Thymus (tissue), 11 donors: Measurements from ENCODE around the gene CKS1B. TPM values are rescaled to one million over a fixed set of nuclear protein-coding genes. Genes with fewer than 3 reads are reported as not detected.

Experiments
- DNase-seq, 9 donors: peaks; one replicate each; pipeline ENCODE4 v3.0.0-alpha.2; 2013; ENCODE audit warnings: low spot score in 9 of 9, low read depth in 6 of 9, missing footprints in 1 of 9
- H3K27ac ChIP-seq, 2 donors: one replicate each; pipeline ENCODE4 v1.5.1; 2013; ENCODE audit warnings: control low read depth in 1 of 2, low read depth in 1 of 2, low read length in 1 of 2, mild to moderate bottlenecking in 1 of 2, moderate library complexity in 1 of 2
- H3K27me3 ChIP-seq, 2 donors: one replicate each; pipeline ENCODE4 v1.5.1; 2013; ENCODE audit warnings: low read length in 1 of 2; ENCODE audit not compliant: control insufficient read depth in 2 of 2, insufficient read depth in 1 of 2
- H3K36me3 ChIP-seq, 2 donors: one replicate each; pipeline ENCODE4 v1.5.1; 2013; ENCODE audit warnings: low read length in 1 of 2, mild to moderate bottlenecking in 1 of 2, moderate library complexity in 1 of 2; ENCODE audit not compliant: control insufficient read depth in 2 of 2, insufficient read depth in 2 of 2
- H3K4me1 ChIP-seq, 2 donors: one replicate each; pipeline ENCODE4 v1.5.1; 2013; ENCODE audit warnings: low read length in 2 of 2; ENCODE audit not compliant: control insufficient read depth in 2 of 2, insufficient read depth in 2 of 2
- H3K4me3 ChIP-seq, 2 donors: one replicate each; pipeline ENCODE4 v1.5.1; 2013; ENCODE audit warnings: low read length in 2 of 2, control low read depth in 1 of 2, mild to moderate bottlenecking in 1 of 2
- H3K9me3 ChIP-seq, 2 donors: one replicate each; pipeline ENCODE4 v1.5.1; 2013; ENCODE audit warnings: low read length in 1 of 2, mild to moderate bottlenecking in 1 of 2; ENCODE audit not compliant: control insufficient read depth in 2 of 2, insufficient read depth in 1 of 2
- WGBS: extraction: QIAGEN DNeasy Blood & Tissue Kit; methylation state at CpG from one replicate; pipeline ENCODE4 v1.1.7; 2013; 5-methylcytosine and 5-hydroxymethylcytosine counted together
- polyA plus RNA-seq: library from polyadenylated mRNA; stranded (reverse); fragments of 200-250 nt; gene quantifications from one replicate; pipeline ENCODE4 v1.2.3, GENCODE V29; 2013
- total RNA-seq: library from RNA; stranded (reverse); fragments of 120-200 nt; gene quantifications from one replicate; pipeline ENCODE4 v1.2.4, GENCODE V29; 2013
- donor health status: healthy.

CKS1B gene
- total and polyA plus RNA-seq, 2 donors = 32.8 to 113 TPM

DNA sequence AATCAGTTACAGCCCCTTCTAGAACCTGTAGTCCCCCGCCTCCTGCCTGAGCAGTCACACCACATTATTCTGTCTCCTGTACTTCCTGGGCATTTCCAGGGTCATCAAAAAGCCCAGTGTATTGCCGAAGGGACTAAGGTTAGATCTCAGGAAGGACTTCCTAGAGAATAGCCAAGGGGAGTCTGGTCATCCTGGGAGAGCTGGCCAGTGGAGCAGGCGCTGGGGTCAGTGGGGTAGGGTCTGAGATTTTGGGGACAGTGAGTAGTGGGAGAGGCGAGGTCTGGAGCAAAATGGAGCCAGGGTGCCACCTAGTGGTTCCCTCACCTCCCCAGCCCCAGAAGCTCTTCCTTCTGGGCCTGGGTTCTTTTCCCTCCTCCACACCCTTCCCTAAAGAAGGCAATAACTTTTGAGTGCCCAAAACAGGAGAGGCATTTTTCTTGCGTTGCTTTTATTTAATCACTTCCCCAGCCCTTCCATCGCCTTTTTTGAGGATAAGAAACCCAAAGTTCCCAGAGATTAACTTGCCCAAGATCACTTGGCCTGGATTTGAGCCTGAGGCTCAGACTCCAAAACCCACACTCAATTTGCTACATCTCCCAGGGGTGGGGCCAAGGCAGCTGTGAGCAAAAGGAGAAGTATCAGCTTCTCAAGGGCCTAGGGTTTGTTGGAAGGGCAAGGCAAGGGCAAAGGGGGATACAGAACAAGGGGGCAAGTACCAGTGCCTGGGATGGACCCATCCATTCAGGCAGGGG is 30.7 kb upstream of the CKS1B start:
- DNase-seq = peak in 2 of 9 donors; percentile 58 to 65
- Histone ChIP-seq H3K27me3 (no peaks in the 10 kb centered on the region), H3K36me3 (peaks cover 43 to 57% of the 10 kb centered on the region in 2 donors), H3K9me3 (peaks cover 0 to 4% of the 10 kb centered on the region in 2 donors), H3K4me1 (peaks cover 10 to 56% of the 10 kb centered on the region in 2 donors), H3K4me3 (no peak overlapping the region), H3K27ac (peak overlapping the region; percentile 22 to 23)
- 50% methylated on average over 6 of the region's 6 CpGs for WGBS

DNA sequence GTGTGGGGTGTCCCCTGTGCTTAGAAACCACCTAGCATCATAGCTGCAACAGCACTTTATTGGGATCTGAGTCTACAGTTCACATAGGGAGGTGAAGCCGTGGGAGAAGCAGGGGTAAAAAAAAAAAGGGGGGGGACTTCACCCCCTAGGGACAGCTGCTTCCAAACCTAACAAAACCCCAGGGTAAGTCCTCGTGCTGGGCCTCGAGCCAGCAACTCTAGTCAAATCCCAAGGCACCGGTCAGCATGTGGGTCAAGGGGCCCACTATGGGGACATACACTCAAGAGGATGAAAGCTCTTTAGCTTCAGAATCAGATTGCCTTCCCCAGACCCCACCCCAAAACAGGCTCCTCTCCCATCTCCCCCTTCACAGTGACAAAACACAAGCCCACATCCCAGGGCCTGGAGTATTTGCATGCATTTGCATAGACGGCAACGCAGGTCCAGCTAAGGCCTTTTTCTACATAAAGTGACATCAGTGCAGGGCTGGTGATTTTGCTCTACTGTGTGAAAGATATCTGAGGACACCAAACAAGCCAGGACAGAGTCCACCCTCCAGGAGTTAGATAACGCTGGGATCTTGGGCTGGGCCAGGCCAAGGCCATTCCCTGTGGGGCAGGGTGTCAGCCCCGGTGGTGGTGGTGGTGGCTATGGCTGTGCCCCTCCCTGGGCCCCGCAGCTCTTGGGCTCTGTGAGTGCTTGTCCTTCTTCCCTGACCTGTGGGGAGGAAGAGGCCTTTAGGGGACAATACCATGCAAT is 29.9 kb upstream of the CKS1B start:
- no peak for DNase-seq
- peak overlapping the region in 1 of 2 donors; percentile 3 for H3K27ac ChIP-seq
- no peaks in the 10 kb centered on the region for H3K27me3 ChIP-seq
- 78% methylated on average over 9 of the region's 9 CpGs for WGBS
- H3K9me3 ChIP-seq = peaks cover 0 to 3% of the 10 kb centered on the region in 2 donors
- no peak overlapping the region for H3K4me3 ChIP-seq
- H3K4me1 ChIP-seq = peaks cover 10 to 54% of the 10 kb centered on the region in 2 donors
- H3K36me3 ChIP-seq = peaks cover 48 to 63% of the 10 kb centered on the region in 2 donors

DNA sequence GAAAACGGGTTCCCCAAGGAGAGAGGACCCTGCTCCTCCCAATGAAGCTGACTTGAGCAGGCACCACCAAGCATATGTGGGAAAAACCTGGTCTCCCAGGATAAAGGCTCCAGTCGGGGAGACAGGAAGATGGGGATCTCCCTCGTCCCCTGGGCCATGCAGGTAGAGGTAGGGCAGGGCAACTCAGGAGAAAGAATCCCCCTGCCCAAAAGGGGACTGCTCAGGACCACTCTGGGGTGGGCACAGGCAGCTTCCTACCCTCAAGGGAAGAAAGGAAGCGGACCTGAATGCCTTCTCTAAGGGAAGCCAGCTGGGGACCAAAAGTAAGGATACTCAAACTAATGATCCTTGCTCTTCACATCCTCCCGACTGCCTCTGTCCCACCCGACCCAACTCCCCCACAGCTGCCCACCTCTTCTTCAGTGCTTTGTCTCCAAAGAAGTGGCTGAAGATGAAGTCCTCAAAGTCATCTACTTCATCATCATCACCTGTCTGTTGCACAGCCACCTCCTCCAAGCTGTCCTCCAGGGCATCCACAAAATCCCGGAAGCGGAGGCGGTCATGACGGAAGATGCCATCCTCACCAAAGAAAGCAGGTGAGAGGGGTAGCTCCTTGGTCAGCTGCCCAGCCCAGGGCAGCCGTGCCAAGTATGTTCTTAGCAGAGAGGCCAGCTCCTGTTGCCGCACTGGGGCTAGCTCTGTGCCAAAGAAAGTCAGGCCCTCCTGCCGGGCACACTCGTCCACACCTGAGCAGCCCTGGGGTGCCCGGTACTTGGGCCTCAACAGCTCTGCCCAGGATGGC is 29.1 kb upstream of the CKS1B start:
- no peak overlapping the region for H3K27ac ChIP-seq
- 95% methylated on average over 15 of the region's 15 CpGs for WGBS
- H3K4me1 ChIP-seq = peaks cover 10 to 46% of the 10 kb centered on the region in 2 donors

DNA sequence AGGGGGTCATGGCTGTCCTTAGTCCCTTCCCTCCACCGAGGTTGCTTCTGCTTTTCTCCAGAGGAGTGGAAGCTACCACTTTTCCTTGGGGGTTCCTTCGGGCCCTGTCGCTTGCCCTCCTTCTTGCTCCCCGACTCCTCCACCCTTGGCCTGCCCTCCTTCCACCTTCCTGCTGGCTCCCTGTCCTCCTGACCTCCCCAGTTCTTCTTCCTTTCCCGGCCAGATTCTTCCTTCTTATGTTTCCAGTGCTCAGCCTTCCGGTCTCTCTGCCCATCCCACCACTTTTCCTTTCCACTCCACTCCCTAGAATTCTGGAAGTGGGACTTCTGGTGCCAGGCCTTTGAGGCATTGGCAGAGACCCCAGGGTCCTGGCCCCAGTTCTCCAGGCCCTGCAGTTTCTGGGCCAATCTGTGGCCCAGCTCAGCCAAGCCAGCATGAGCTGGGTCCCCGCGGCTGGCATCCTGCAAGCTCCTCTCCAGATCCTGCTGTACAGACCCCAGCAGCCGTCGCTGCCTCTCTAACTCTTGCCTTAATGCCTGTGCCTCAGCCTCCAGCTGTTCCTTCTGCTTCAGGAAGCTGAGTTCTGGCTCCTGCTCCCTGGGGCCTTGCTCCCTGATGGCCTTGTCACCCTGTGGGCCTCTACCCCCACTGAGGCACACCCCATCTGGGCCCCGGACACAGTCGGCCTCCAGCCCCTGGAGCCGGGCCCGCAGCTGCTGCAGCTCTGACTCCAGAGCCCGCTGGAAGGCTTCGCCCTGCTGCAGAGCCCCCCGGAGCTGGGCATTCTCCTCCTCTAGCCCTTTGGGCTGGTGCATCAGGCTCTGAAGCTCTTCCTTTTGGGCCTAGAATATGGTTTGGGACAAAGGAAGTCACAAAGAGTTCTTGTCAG is 28.3 kb upstream of the CKS1B start:
- DNase-seq = no peak
- peaks cover 10 to 41% of the 10 kb centered on the region in 2 donors for H3K4me1 ChIP-seq
- peaks cover 0 to 3% of the 10 kb centered on the region in 2 donors for H3K9me3 ChIP-seq
- no peak overlapping the region for H3K27ac ChIP-seq
- no peaks in the 10 kb centered on the region for H3K27me3 ChIP-seq
- H3K36me3 ChIP-seq = peaks cover 59 to 75% of the 10 kb centered on the region in 2 donors
- WGBS = 93% methylated on average over 17 of the region's 17 CpGs
- no peak overlapping the region for H3K4me3 ChIP-seq

More for the DNA sequence above, 29.1 kb upstream of the CKS1B start:
- H3K4me3 ChIP-seq = no peak overlapping the region
- peaks cover 0 to 3% of the 10 kb centered on the region in 2 donors for H3K9me3 ChIP-seq
- H3K27me3 ChIP-seq = no peaks in the 10 kb centered on the region
- H3K36me3 ChIP-seq = peaks cover 50 to 66% of the 10 kb centered on the region in 2 donors
- no peak for DNase-seq

DNA sequence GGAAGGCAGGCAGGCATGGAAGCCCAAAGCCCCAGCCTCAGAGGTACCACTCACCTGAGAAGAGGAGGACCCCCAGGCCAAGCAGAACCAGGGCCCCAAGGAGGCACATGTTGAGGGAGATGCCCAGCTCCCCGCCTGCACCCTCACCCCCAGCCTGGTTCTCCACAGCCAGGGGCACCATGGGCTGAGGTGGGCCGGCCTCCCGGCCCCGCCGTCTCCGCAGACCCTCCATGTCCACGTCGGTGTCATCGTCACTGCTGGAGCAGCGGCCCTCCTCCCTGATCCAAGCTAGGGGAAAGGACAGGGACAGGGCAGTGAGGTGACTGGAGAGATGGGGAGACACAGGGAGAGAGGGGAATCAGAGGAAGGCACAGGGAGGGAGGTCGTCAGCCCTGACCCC is 26.4 kb upstream of the CKS1B start:
- Histone ChIP-seq H3K4me3 (no peak overlapping the region), H3K36me3 (peaks cover 68 to 75% of the 10 kb centered on the region in 2 donors), H3K27me3 (no peaks in the 10 kb centered on the region), H3K9me3 (no peaks in the 10 kb centered on the region), H3K4me1 (peaks cover 19 to 41% of the 10 kb centered on the region in 2 donors), H3K27ac (no peak overlapping the region)
- WGBS = 98% methylated on average over 11 of the region's 11 CpGs
- no peak for DNase-seq

DNA sequence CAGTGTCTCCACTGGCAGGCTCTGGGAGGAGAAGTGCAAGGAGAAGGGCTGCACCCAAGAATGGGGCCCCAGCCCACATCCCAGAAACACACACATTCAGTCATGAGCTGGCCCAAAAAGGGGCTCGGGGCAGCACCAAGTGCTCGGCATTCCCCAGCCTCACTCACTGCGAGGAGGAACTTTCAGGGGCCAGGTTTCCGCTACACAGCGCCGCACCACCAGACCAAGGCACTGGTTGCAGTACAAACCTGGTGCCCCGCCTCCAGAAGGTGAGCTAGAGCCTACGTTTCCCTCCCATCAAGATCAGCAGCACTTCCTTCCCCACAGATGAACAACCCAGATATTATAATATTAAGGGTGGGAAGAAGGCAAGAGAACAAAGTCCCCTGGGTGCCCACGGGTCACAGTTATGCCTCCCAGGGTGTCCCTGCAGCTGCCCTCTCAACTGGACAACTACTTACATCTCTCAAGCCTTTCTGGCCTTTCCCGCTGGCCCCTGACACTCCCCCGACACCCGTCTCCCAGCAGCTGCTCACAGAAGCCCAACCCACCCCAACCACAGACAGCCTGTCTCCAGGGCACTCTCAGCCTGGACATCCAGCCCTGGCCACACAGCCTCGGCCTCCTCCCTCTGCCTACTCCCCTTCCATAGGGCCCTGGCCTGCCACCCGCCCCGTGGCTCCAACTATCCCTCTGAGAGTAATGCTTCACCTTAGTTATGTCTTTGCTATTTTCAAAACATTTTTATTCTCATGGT is 22.4 kb upstream of the CKS1B start:
- DNase-seq = peak in 2 of 9 donors; percentile 50 to 70
- peaks cover 41 to 58% of the 10 kb centered on the region in 2 donors for H3K4me1 ChIP-seq
- peak overlapping the region; percentile 38 to 62 for H3K27ac ChIP-seq

DNA sequence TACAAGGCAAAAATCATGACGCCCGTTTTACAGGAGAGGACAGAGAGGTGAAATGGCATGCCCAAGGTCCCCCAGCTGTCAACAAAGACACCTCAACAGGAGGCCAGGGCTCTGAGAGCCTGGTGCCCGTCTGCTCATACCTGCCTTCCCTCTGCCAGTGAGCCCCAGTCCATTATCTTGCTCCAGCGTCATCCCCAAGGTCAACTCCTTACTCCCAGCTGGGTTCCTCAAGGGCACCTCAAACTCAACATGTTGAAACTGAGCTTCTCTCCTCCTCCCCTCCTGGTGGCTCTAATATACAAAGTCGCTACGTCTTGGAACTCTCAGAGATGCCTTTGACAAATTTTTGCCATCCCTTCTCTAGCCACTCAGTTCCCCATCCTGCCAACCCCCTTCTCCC is 21.8 kb upstream of the CKS1B start:
- 89% methylated on average over 6 of the region's 6 CpGs for WGBS
- Histone ChIP-seq H3K4me1 (peaks cover 41 to 63% of the 10 kb centered on the region in 2 donors), H3K27ac (peak overlapping the region; percentile 38 to 62), H3K9me3 (no peaks in the 10 kb centered on the region), H3K4me3 (no peak overlapping the region), H3K27me3 (no peaks in the 10 kb centered on the region), H3K36me3 (peaks cover 40 to 47% of the 10 kb centered on the region in 2 donors)
- no peak for DNase-seq

More for the DNA sequence above, 22.4 kb upstream of the CKS1B start:
- H3K36me3 ChIP-seq = peaks cover 46 to 47% of the 10 kb centered on the region in 2 donors
- peak overlapping the region; percentile 7 to 12 for H3K4me3 ChIP-seq
- 31% methylated on average over 15 of the region's 15 CpGs for WGBS
- no peaks in the 10 kb centered on the region for H3K9me3 ChIP-seq
- H3K27me3 ChIP-seq = no peaks in the 10 kb centered on the region
